Glomerular visceral epithelial cell (primary cell): ENCODE measurements around the gene LSM6.

Experiments
- DNase-seq: peaks from one replicate; pipeline ENCODE4 v3.0.0-alpha.2; 2016; ENCODE audit errors: extremely low spot score

Gene LSM6

GRCh38 chr4:146175541-146176453 lies at the start of gene LSM6:
Gene LSM6 (plus strand): TSS chr4:146175718. CDS start chr4:146182922, 7,204 bp downstream.
- DNase-seq = peak; percentile 87

GRCh38 chr4:146132445-146132844 lies 43.1 kb upstream of the LSM6 start:
- no peak for DNase-seq

DNA sequence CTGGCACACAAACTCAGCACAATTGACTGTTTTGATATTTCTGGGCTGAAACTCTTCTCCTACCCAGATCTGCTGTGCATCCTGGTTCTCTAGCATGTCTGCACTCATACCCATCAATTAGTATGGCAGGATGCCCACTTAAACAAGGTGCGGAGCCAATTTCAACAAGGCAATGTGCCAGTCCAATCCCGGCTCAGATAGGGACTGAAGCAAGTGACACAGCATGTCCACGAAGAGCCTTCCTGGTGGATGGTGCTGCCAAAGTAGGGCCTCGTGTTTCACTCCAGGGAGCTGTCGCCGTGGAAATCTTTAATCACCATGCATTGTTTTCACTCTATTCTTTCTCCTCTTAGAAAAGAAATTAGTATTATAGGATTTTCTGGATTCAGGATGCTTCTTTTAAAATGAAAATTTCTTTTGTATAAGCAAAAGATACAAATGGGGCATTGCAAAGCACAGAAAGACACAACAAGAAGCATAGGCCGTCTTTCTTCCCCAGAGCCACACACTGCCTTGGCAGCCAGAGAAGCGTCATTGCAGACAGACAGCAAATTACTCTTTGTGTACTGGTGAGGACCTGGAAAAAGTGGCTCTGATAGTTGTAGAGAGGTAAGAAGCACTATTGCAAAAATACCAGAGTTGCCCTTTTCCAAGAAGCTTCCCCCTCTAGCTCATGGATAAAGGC lies 40.6 kb upstream of the LSM6 start:
- no peak for DNase-seq

- no peak for DNase-seq
Measured at GRCh38 chr4:146135941-146136340, 39.6 kb upstream of the LSM6 start.

DNA sequence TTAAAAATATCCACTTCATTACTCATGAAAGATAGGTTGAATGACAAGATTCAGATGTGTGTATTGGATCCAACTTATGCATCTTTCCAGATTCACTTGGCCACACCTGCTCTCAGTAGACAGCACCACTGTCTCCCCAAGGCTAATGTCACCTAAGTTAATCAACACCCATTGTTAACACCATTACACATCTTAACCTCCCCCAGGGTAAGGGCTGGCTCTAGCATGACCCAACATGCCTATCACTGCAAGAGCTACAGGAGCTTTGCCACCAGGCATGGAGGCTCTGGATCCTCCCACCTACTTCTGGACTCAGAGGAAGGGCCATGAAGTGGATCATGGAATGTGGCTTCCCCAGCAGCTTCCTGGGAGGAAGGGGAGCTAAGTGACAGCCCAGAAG lies 32.8 kb upstream of the LSM6 start:
- DNase-seq = peak; percentile 8

- no peak for DNase-seq
Measured at GRCh38 chr4:146143888-146144287, 31.6 kb upstream of the LSM6 start.

- DNase-seq = no peak
Measured at GRCh38 chr4:146146918-146147317, 28.6 kb upstream of the LSM6 start.

DNA sequence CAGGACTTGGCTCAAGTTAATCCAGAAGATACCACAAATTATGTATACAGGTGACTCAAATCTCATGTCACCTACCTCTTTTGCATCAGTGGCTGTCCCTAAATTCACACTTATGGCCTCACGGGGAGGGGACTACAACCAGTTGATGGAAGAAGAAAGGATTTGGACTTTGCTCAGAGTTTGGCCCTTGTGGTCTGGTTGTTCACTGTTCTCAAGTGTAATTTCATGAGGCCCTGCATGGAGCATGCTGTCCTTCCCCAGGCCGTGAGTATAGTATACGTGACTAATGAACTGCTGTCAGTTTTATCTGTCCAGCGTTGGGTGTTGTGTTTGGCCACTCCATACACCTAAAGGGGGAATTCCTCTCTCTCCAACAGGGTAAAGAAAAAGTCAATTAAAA lies 27.5 kb upstream of the LSM6 start:
- no peak for DNase-seq

DNA sequence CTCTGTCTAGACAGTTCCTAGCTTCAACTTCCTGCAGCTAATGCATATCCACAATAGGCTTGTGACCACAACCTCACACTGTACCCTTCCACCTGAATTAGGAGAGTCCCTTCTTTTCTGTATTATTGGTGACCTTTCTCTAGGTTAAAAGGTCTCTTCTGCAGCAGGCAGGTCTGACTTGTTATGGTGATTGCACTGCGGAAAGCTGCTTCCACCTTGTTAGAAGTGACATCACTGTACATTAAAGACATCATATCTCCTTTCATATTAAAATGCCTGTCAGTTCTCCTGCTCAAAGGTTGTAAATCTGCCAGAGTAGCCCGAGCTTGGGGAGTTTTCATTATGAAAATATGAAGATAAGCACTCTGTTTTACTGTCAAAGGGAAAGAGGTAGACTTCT lies 21.5 kb upstream of the LSM6 start:
- DNase-seq = no peak

DNA sequence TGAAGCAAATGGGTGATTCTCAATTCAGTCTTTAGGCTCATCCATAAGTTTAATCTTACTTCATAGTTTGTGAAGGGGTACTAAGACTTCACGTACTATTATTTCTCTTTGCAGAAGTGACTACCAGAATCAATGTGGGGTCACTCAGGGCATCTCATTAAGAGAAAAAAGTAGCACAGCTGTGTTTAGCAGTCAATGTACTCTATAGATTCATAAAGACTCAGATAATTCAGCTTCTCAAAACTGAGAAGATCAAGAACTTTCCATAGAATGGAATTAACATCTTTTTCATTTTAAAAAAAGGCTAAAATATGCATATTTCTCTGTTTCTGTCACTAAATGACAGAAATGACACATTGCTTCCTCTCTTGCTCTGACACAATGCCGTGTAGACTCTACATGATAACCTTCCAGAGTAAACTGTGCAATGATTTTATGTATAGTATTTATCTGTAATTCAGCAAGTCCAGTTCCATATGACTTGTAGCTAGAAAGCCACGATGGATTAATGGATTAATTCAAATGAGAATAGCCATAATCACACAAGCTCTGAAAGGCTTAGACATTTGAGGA lies 20.3 kb upstream of the LSM6 start:
- no peak for DNase-seq

GRCh38 chr4:146158036-146158745 lies 17.3 kb upstream of the LSM6 start:
- no peak for DNase-seq

- no peak for DNase-seq
Measured at GRCh38 chr4:146159384-146160058, 16.0 kb upstream of the LSM6 start.

- DNase-seq = no peak
Measured at GRCh38 chr4:146161243-146161642, 14.3 kb upstream of the LSM6 start.

- DNase-seq = no peak
Measured at GRCh38 chr4:146165221-146165620, 10.3 kb upstream of the LSM6 start.

DNA sequence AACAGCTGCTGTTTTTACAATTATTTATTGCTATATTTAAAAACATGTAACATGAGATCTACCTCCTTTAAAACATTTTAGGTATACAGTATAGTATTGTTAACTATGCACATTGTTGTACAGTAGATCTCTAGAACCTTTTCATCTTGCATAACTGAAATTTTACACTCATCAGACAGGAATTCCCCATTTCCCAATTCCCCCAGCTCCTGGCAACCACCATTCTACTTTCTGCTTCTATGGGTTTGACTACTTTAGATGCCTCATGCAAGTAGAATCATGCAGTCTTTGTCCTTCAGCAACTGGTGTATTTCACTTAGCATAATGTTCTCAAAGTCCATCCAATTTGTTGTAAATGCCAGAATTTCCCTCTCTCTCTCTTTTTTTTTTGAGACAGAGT lies 9.7 kb upstream of the LSM6 start:
- peak; percentile 69 for DNase-seq

DNA sequence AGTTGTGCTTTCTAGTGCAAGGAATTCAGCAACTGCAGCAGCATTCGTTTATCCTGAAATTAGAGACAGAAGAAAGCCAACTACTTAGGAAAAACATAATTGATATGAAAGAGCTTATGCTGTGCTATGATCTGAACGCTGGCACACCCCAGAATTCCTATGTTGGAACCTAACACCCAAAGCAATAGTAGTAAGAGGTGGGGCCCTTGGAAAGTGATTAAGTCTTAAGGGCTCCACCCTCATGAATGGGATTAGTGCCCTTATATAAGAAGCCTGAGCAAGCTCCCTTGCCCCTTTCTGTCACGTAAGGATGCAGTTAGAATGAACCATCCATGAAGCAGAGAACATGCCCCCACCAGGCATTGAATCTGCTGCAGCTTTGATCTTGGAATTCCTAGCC lies 5.4 kb upstream of the LSM6 start:
- no peak for DNase-seq

- no peak for DNase-seq
Measured at GRCh38 chr4:146176891-146177290, 1.4 kb downstream of the LSM6 start.

- no peak for DNase-seq
Measured at GRCh38 chr4:146178126-146178525, 2.6 kb downstream of the LSM6 start.

GRCh38 chr4:146179784-146180370 lies 4.4 kb downstream of the LSM6 start:
- no peak for DNase-seq

- DNase-seq = no peak
Measured at GRCh38 chr4:146182443-146182842, 6.9 kb downstream of the LSM6 start.

DNA sequence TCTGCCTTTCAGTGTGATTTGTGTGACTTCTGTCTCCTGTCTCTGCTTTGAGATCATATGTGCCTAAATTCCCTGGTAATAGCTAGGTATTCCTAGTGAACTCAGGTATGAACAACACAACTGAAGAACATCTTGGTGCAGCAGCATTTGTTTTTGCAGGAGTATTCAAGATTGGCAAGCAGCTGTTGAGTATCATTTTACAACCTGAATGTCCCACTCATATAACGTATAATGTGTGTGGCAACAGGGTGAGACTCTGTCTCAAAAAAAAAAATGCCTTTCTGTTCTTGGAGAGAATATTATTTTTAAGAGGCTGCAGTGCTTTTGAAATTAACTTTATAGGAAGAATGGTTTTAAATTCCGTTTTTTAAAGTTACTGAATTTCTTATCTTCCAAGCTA lies 7.7 kb downstream of the LSM6 start:
- DNase-seq = no peak
